ENCODE results near the gene HYKK. TPM values are rescaled to one million over a fixed set of nuclear protein-coding genes. Genes with fewer than 3 reads are reported as not detected.

HYKK gene
- total RNA-seq, 1 experiment from 2014 or later, result 3.1 TPM

DNA sequence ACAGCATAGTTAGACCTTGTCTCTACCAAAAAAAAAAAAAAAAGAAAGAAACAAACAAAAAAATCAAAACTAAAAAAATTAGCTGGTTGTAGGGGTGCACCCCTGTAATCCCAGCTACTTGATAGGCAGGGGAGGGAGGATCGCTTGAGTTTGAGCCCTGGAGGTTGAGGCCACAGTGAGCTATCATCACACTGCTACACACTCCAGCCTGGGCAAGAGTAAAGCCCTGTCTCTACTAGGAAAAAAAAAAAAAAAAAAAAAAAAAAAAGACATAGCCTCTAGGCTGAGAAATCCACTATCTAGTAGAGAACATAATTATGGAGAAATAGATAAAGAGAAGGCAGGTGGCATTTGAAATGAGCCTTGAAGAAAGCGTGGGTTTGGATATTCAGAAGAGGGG, 55.7 kb downstream of the HYKK start:
- Histone ChIP-seq H3K79me1 (ENCODE audit: insufficient read depth, low read depth, low read length, poor library complexity, severe bottlenecking) (no peaks in the 10 kb centered on the region), H3K4me2 (ENCODE audit: insufficient read depth, insufficient read length, low read length) (no peak overlapping the region), H3K9me3 (ENCODE audit: control insufficient read depth, low read depth, low read length) (no peaks in the 10 kb centered on the region), H2AFZ (ENCODE audit: low read length) (no peak overlapping the region), H3K14ac (ENCODE audit: insufficient read depth, low read length) (no peak overlapping the region), H2BK5ac (ENCODE audit: insufficient read length, low read length) (no peak overlapping the region), H2BK12ac (ENCODE audit: insufficient read length, low read depth, low read length) (no peak overlapping the region), H3K27me3 (ENCODE audit: insufficient read depth, low read length) (no peaks in the 10 kb centered on the region), H2BK15ac (ENCODE audit: low read depth, low read length) (no peak overlapping the region), H4K8ac (replicated peaks; ENCODE audit: insufficient read length, low read depth, low read length) (no peak overlapping the region), H3K27ac (ENCODE audit: insufficient read length, low read depth, low read length) (no peak overlapping the region), H3K23ac (ENCODE audit: insufficient read length, low read depth, low read length) (no peak overlapping the region), H3K23me2 (ENCODE audit: insufficient read length, low read depth, low read length, poor library complexity, severe bottlenecking) (peaks cover 6% of the 10 kb centered on the region), H4K20me1 (ENCODE audit: control insufficient read depth, insufficient read depth, insufficient read length) (no peaks in the 10 kb centered on the region), H3K79me2 (ENCODE audit: insufficient read depth, low read length) (0 out of 2 replicates have a peak, but pooled peaks cover 3% of the 10 kb centered on the region), H4K91ac (ENCODE audit: insufficient read length, low read depth, low read length) (no peak overlapping the region), H2BK120ac (ENCODE audit: low read depth, low read length, poor library complexity, severe bottlenecking) (no peak overlapping the region), H3K18ac (ENCODE audit: insufficient read length, low read depth, low read length) (no peak overlapping the region), H2AK5ac (ENCODE audit: insufficient read length, low read length) (no peak overlapping the region), H3K9ac (ENCODE audit: extremely low read depth, insufficient read length, low read length) (no peak overlapping the region), H4K5ac (ENCODE audit: insufficient read length, low read depth, low read length) (no peak overlapping the region), H2BK20ac (ENCODE audit: low read depth, low read length, poor library complexity, severe bottlenecking) (no peak overlapping the region), H3K4me1 (ENCODE audit: insufficient read depth, low read length) (no peaks in the 10 kb centered on the region), H3T11ph (ENCODE audit: low read length) (no peak overlapping the region), H3K56ac (ENCODE audit: insufficient read length, low read depth, low read length) (no peak overlapping the region), H3K4ac (ENCODE audit: low read depth, low read length) (no peak overlapping the region)
- Mint-ChIP-seq H3K4me1 (peaks cover 28% of the 10 kb centered on the region in 2 experiments), H3K27ac (no peak overlapping the region), H3K27me3 (ENCODE audit: low read depth) (no peaks in the 10 kb centered on the region; the same call in 1 of the 2 replicates), H3K36me3 (ENCODE audit: insufficient read depth in 1 of 3, low read depth in 3 of 3) (peaks cover 0 to 3% (median 1%) of the 10 kb centered on the region in 3 experiments; a peak in 3 of 7 replicates), H3K4me3 (no peak overlapping the region), H3K9me3 (no peaks in the 10 kb centered on the region)
- DNase-seq, result no peak
- WGBS (ENCODE audit: extremely low coverage, insufficient read length, low lambda C conversion rate), result no CpG with 5 or more reads among the region's 2 CpGs
- TF ChIP-seq, protein P1, sequence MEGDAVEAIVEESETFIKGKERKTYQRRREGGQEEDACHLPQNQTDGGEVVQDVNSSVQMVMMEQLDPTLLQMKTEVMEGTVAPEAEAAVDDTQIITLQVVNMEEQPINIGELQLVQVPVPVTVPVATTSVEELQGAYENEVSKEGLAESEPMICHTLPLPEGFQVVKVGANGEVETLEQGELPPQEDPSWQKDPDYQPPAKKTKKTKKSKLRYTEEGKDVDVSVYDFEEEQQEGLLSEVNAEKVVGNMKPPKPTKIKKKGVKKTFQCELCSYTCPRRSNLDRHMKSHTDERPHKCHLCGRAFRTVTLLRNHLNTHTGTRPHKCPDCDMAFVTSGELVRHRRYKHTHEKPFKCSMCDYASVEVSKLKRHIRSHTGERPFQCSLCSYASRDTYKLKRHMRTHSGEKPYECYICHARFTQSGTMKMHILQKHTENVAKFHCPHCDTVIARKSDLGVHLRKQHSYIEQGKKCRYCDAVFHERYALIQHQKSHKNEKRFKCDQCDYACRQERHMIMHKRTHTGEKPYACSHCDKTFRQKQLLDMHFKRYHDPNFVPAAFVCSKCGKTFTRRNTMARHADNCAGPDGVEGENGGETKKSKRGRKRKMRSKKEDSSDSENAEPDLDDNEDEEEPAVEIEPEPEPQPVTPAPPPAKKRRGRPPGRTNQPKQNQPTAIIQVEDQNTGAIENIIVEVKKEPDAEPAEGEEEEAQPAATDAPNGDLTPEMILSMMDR (conservative IDR thresholded peaks at IDR 0.05), result no peak
